SKM-1 (cell line): ENCODE measurements around the gene ATP5PF.
"Not testable (repeated sequence)": the region's sequence is repeated elsewhere in the genome, so short reads cannot be mapped to it uniquely, and the experiment has no call there.

Experiments
- DNase-seq: peaks from one replicate; lab custom pipeline; 2025; ENCODE audit not compliant: unreplicated experiment; lab: John Stamatoyannopoulos, UW

ATP5PF gene

DNA sequence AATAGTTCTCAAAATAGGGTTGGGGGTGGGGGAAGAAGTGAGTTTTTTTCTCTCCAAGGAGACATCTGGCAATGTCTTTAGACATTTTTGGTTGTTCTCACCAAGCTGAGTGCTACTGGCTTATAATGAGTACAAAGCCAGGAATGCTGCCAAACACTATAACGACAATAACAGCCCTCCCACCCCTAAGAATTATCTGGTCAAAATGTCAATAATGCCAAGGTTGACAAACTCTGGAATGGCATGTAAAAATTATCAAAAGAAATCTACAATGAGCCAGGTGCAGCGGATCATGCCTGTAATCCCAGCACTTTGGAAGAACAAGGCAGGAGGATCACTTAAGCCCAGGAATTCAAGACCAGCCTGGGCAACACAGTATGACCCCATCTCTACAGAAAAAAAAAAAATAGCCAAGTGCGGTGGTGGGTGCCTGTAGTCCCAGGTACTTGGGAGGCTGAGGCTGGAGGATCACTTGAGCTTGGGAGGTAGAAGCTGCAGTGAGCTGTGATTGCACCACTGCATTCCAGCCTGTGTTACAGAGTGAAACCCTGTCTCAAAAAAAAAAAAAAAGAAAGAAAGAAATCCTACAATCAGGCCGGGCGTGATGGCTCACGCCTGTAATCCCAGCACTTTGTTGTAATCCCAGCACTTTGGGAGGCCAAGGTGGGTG lies 2.5 kb downstream of the ATP5PF start:
- DNase-seq = no peak

DNA sequence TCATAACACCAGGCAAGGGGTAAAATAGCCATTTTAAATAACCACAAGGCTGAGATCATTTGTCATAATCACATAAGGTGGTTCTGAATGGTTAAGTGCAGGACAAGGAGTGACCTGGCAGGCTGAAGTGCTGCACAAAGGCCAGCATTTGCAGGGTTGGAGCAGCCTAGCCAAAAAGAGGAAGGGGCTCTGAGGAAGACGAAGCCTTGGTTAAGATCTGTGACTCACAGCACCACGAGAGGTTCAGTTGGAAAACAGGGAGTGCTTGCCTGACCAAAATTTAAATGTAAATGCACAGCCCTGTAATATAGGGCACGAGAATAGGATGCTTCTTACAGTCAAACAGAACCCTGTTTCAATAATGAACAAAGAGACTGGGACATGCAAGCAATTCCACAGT lies 12.1 kb downstream of the ATP5PF start:
- peak; percentile 58 for DNase-seq

GRCh38 chr21:25721987-25722386 lies 12.7 kb downstream of the ATP5PF start:
- DNase-seq = no peak

DNA sequence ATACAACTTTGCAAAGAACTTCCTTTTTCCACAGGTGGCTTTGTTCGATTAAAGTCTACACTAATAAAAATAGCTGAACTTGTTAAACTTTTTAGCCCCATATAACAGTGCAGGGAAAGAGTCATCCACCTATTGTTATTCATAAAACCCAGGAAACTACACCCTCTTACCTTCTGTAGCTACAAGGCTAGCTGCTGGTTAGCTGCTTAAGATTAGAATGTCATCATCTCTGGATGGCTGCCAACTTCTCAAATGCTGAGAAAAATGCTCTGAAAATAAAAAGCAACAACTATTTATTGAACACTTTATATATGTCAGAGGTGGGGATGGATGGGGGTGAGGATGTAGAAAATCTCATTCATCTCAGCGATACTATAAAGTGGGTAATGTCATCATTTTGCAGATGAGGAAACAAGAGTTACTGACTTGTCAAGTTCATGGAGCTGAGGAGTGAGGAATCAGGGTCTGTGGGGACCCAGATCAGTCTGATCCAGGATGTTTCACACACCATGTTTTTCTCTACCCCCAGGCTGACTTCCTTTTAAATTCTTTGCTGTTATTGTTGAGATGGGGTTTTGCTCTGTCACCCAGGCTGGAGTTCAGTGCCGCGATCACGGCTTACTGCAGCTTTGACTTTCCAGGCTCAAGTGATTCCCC lies 17.1 kb downstream of the ATP5PF start:
- DNase-seq = no peak

- DNase-seq = not testable (repeated sequence)
These were observed 20.6 kb downstream of the ATP5PF start for GRCh38 chr21:25714066-25714465.

DNA sequence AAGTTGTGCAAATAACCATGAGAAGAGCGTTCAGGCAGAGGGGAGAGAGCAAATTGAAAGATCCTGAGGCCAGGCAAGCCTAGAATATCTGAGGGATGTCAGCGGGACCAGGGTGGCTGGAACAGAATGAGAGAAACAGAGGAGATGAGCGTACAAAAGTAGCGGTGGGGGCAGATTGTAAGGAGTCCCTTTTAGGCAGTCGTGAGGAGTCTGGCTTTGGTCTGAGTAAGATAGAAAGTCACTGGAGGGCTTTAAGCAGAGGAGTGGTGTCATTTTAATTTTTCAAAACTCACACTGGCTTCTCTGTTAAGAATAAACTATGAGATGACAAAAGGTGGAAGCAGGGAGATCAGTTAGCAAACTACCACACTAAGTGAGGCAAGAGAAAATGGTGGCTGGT lies 24.2 kb downstream of the ATP5PF start:
- DNase-seq = no peak

DNA sequence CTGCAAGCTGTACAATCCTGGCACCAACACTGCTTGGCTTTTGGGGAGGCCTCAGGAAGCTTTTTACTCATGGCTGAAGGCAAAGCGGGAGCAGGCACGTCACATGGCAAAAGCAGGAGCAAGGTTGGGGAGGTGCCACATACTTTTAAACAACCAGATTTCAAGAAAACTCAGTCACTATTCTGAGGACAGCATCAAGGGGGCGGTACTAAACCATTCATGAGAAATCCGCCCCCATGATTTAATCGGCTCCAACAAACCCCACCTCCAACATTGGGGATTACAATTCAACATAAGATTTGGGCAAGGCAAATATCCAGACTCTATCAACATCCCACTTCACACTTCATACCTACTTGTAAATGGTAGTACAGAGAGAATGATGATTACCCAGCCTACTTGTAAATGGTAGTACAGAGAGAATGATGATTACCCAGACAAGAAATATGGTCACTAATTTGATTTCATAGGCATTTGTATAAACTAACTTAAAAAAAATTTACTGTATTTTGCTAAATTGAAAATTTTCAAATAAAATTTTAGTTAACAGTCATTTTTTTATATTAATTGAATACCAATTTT lies 24.9 kb downstream of the ATP5PF start:
- DNase-seq = no peak

GRCh38 chr21:25708467-25709065 lies 26.1 kb downstream of the ATP5PF start:
- peak; percentile 7 for DNase-seq

GRCh38 chr21:25701529-25701928 lies 33.2 kb downstream of the ATP5PF start:
- no peak for DNase-seq

- DNase-seq = no peak
These were observed 34.0 kb downstream of the ATP5PF start for GRCh38 chr21:25700741-25701140.

DNA sequence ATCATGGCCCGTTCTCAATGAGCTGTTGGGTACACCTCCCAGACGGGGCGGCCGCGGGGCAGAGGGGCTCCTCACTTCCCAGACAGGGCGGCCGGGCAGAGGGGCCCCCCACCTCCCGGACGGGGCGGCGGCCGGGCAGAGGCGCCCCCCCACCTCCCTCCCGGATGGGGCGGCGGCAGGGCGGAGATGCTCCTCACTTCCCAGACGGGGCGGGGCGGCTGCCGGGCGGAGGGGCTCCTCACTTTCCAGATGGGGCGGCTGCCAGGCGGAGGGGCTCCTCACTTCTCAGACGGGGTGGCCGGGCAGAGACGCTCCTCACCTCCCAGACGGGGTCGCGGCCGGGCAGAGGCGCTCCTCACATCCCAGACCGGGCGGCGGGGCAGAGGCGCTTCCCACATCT lies 39.2 kb downstream of the ATP5PF start:
- not testable (repeated sequence) for DNase-seq

DNA sequence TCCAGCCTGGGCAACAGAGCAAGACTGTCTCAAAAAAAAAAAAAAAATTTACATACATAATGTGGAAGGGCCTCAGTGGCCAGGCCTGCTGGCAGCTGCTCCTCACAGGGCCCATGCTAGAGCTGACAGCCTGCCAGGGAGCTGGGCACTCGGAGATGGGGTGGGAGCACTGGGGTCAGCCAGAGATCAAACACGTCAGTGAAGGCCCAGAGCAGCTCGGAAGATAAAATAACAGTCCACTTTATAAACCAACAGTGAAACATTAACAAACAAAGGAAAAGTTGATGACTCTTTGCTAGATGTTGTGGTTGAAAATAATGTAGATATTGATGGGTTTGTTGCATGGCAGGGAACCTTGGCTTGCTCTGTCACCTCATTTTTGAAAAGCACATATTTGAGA lies 42.7 kb downstream of the ATP5PF start:
- no peak for DNase-seq

DNA sequence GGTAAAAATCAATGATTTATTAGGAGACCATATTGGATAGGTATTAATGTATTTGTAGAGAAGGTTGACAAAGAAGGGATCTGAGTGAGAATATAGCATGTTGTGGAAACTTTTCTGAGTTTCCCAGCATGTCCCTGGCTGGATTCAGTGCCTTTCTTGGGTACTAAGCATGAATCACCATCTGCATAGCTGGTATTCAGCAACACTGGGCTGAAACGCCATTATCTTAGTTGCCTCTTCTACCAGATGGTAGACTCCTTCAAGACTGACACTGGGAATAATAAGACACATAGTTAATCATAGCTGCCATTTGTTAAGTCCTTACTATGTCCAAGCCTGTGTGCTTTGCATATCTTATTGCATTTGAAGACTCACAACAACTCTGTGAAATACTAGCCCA lies 45.5 kb downstream of the ATP5PF start:
- no peak for DNase-seq

- DNase-seq = no peak
These were observed 46.2 kb downstream of the ATP5PF start for GRCh38 chr21:25688275-25689155.

DNA sequence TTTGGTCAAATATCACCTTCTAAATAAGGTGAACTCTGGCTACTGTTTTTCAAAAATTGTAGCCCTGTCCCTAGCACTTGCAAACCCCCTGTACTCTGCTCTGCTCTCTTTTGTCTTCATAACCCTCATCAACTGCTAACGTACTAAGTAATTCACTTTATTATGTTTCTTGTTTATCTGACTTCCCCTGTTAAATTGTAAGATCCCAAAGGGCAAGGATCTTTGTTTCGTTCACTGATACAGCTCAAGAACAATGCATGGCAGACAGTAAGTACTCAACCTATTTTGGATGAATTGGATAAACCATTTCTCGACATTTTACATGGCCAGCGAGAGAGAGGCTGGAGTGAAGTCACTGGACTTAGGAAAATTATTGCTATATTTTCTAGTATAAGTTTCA lies 46.9 kb downstream of the ATP5PF start:
- no peak for DNase-seq

DNA sequence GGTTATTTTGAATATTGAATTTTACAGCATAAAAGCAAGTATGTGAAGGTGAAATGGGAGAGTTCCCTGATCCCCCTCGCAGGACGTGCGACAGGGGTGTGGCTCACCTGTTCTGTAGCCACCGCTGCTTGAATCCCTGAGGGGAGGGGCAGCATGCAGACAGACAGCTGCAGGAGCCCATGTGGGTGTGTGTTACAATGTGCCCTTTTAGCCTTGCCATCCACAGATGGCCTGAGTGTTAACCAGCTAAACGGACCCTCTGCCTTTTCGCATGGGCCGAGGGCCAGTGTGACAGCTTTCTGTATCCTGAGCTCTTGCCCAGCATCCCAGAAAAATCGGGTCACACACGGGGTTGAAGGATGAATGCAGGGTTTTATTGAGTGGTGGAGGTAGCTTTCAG lies 52.3 kb downstream of the ATP5PF start:
- DNase-seq = no peak

DNA sequence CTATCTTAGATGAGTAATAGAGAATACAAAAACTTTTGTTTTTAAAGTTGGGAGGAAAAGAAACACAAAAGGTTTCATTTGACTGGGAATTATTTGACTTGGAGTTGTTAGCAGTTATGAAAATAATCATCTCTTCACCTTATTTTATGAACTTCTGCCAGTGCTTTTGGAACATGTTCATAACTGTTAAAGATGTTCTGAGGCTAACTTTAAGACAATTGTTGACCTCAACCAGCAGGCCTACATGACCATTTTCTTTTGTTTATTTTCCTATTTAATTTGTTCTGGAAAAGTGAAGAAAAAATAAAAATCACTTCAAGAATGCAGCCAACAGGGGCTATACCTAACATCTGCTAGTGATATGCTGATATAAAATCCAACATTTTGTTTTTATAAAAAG lies 58.3 kb downstream of the ATP5PF start:
- no peak for DNase-seq
